PC-3 (cell line): Measurements from ENCODE around the gene ACKR2. TPM values are rescaled to one million over a fixed set of nuclear protein-coding genes. Genes with fewer than 3 reads are reported as not detected.
A peak's percentile ranks its signal among the peaks of the same experiment; 100 is the strongest.

Experiments used
- ATAC-seq: fragments of 200-7000 bp; cut with Tn5 transposase; 2 replicates; pipeline ENCODE4 v1.9.1; 2020; ENCODE audit warnings: mild to moderate bottlenecking, moderate library complexity
- BruUV-seq: library from RNA; stranded (reverse); fragments of 400-500 nt; replicated peaks from 2 replicates; lab custom pipeline; 2021; lab: Mats Ljungman, UMichigan
- CTCF ChIA-PET: fragments of 300-600 bp; sonication (Branson Sonifier 250); formaldehyde crosslinking; loops from one replicate; lab custom pipeline; 2022; ENCODE audit warnings: antibody characterized with exemption; lab: Charles Lee
- POLR2A ChIA-PET: fragments of 300-600 bp; sonication (Branson Sonifier 250); formaldehyde crosslinking; loops from one replicate; lab custom pipeline; 2022; ENCODE audit warnings: antibody characterized with exemption; ENCODE audit not compliant: unreplicated experiment; lab: Charles Lee
- DNase-seq: peaks from one replicate; pipeline ENCODE4 v3.0.0-alpha.2; 2015
- H2AFZ ChIP-seq: fragments of 300-600 bp; sonication (generic); 2 replicates; pipeline ENCODE4 v1.6.0; 2016; ENCODE audit warnings: antibody characterized with exemption, low read length
- H3F3A ChIP-seq: fragments of 300-600 bp; sonication (generic); one replicate; pipeline ENCODE4 v1.6.0; 2017; ENCODE audit warnings: antibody characterized with exemption, low read length, control low read depth, mild to moderate bottlenecking; ENCODE audit not compliant: unreplicated experiment
- H3K27ac ChIP-seq: fragments of 300-600 bp; sonication (generic); 2 replicates; pipeline ENCODE4 v1.5.1; 2016; ENCODE audit warnings: mild to moderate bottlenecking, low read length
- H3K27me3 ChIP-seq: fragments of 300-600 bp; sonication (generic); 2 replicates; pipeline ENCODE4 v1.6.1; 2016; ENCODE audit warnings: low read length, mixed read lengths
- H3K36me3 ChIP-seq: fragments of 300-600 bp; sonication (generic); 2 replicates; pipeline ENCODE4 v1.6.1; 2016; ENCODE audit warnings: low read depth, mixed run types, low read length, mixed read lengths
- H3K4me1 ChIP-seq: fragments of 300-600 bp; sonication (generic); 2 replicates; pipeline ENCODE4 v1.5.1; 2016; ENCODE audit warnings: low read length; ENCODE audit not compliant: insufficient read depth
- H3K4me2 ChIP-seq: fragments of 300-600 bp; sonication (generic); 2 replicates; pipeline ENCODE4 v1.6.0; 2016; ENCODE audit warnings: low read length
- H3K4me3 ChIP-seq: fragments of 300-600 bp; sonication (generic); 2 replicates; pipeline ENCODE4 v1.5.1; 2016; ENCODE audit warnings: mild to moderate bottlenecking, low read length, mixed read lengths
- H3K79me2 ChIP-seq: fragments of 300-600 bp; sonication (generic); 2 replicates; pipeline ENCODE4 v1.6.1; 2017; ENCODE audit warnings: low read length, mixed read lengths
- H3K9ac ChIP-seq: fragments of 300-600 bp; sonication (generic); 2 replicates; pipeline ENCODE4 v1.6.0; 2016; ENCODE audit warnings: mild to moderate bottlenecking, low read length
- H3K9me2 ChIP-seq: fragments of 300-600 bp; sonication (generic); replicated peaks from 2 replicates; pipeline ENCODE4 v1.6.1; 2016; ENCODE audit warnings: mixed run types, low read length, mixed read lengths
- H3K9me3 ChIP-seq: fragments of 300-600 bp; sonication (generic); 2 replicates; pipeline ENCODE4 v1.6.1; 2016; ENCODE audit warnings: low read length, mixed read lengths
- H4K20me1 ChIP-seq: fragments of 300-600 bp; sonication (generic); 2 replicates; pipeline ENCODE4 v1.6.1; 2016; ENCODE audit warnings: low read length, mixed read lengths
- EZH2 ChIP-seq: fragments of 300-600 bp; sonication (generic); IDR thresholded peaks from one replicate; pipeline ENCODE4 v1.6.1; 2017; ENCODE audit warnings: antibody characterized with exemption, mild to moderate bottlenecking, low read length; ENCODE audit not compliant: unreplicated experiment
- EZH2phosphoT487 ChIP-seq: fragments of 300-600 bp; sonication (generic); IDR thresholded peaks from 2 replicates; pipeline ENCODE4 v1.6.1; 2018; ENCODE audit warnings: mild to moderate bottlenecking, antibody characterized with exemption, low read length, borderline replicate concordance
- intact Hi-C: fragments of 100-400 bp; cut with micrococcal nuclease; formaldehyde crosslinking; loops from 2 replicates; pipeline ENCODE4 v1.9.0; 2023
- total RNA-seq: library from RNA; depleted of rRNA; stranded (reverse); fragments of >200 nt; gene quantifications from 2 replicates; pipeline ENCODE4 v1.2.3, GENCODE V29; 2014
- TF ChIP-seq, protein P1 (sequence below): fragments of 300-600 bp; sonication (generic); conservative IDR thresholded peaks from 2 replicates; pipeline ENCODE4 v1.5.1; 2017; ENCODE audit warnings: antibody characterized with exemption, low read depth, mild to moderate bottlenecking, low read length

ACKR2 gene
- total RNA-seq, 1 experiment from 2014 or later = 3.9 TPM

- ChIA-PET POLR2A (interaction anchor here (0.7 to 1.5 kb wide), 3 partner anchors 13 to 66 kb away, joined by 3 to 11 read pairs (median 9); no protein-coding TSS in a partner anchor), CTCF (no interaction called here)
- no peaks in the 10 kb centered on the region for H3F3A ChIP-seq
- DNase-seq (peak; percentile 38), ATAC-seq (peak; percentile 19)
- H3K27me3 ChIP-seq = no peaks in the 10 kb centered on the region
- no peak overlapping the region for H3K4me3 ChIP-seq
- intact Hi-C loops = loop anchor here (1.0 kb wide), 1 partner anchor 12 kb away; the partner anchor contains the start of gene HIGD1A
- no TSS peak for BruUV-seq
- peak overlapping the region; percentile 59 for H3K27ac ChIP-seq
- TF ChIP-seq EZH2phosphoT487 = no peak
- TF ChIP-seq, protein P1, sequence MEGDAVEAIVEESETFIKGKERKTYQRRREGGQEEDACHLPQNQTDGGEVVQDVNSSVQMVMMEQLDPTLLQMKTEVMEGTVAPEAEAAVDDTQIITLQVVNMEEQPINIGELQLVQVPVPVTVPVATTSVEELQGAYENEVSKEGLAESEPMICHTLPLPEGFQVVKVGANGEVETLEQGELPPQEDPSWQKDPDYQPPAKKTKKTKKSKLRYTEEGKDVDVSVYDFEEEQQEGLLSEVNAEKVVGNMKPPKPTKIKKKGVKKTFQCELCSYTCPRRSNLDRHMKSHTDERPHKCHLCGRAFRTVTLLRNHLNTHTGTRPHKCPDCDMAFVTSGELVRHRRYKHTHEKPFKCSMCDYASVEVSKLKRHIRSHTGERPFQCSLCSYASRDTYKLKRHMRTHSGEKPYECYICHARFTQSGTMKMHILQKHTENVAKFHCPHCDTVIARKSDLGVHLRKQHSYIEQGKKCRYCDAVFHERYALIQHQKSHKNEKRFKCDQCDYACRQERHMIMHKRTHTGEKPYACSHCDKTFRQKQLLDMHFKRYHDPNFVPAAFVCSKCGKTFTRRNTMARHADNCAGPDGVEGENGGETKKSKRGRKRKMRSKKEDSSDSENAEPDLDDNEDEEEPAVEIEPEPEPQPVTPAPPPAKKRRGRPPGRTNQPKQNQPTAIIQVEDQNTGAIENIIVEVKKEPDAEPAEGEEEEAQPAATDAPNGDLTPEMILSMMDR = no peak
- no peak for TF ChIP-seq EZH2
- H3K9me2 ChIP-seq = no peaks in the 10 kb centered on the region
- peaks cover 47% of the 10 kb centered on the region for H3K4me1 ChIP-seq
- no peak overlapping the region for H2AFZ ChIP-seq
- H3K4me2 ChIP-seq = peak overlapping the region; percentile 40
- no peaks in the 10 kb centered on the region for H3K9me3 ChIP-seq
- no peak overlapping the region for H3K9ac ChIP-seq
- H3K79me2 ChIP-seq = no peaks in the 10 kb centered on the region
- no peaks in the 10 kb centered on the region for H4K20me1 ChIP-seq
- no peaks in the 10 kb centered on the region for H3K36me3 ChIP-seq
These were observed 6.6 kb downstream of the ACKR2 start for GRCh38 chr3:42815826-42816225.

DNA sequence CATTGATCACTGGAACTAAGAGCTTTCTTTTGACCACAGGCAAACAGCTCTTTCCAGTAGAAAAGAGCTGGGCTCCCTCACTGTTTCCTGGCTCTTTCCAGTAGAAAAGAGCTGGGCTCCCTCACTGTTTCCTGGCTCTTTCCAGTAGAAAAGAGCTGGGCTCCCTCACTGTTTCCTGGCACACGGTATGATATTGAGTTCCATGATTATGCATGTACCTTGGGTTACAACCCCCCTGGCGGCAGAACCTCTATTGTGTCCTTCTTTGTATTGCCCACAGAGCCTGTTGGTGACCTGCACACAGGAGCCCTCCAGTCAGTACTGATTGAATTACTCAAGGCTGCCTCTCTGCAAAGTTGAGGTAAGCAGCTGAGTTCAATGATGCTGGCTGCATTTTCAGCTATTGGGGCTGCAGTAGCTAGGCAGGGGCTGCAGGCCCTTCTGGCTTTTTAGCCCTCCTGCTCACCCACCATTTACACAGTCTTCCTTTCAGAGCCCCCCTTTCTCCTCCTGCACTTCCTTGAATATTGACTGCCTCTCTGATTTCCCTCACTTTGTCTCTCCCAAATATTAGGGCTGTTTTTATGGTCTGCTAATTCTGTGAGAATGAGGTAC is 10.2 kb downstream of the ACKR2 start:
- Histone ChIP-seq H3K27me3 (no peaks in the 10 kb centered on the region), H3K36me3 (no peaks in the 10 kb centered on the region), H3K79me2 (no peaks in the 10 kb centered on the region), H2AFZ (no peak overlapping the region), H3K27ac (peak overlapping the region; percentile 99), H3K4me2 (peak overlapping the region; percentile 79), H3K9me3 (no peaks in the 10 kb centered on the region), H4K20me1 (no peaks in the 10 kb centered on the region), H3F3A (no peaks in the 10 kb centered on the region), H3K4me1 (peaks cover 59% of the 10 kb centered on the region), H3K9me2 (no peaks in the 10 kb centered on the region), H3K9ac (peak overlapping the region; percentile 83), H3K4me3 (peak overlapping the region; percentile 32)
- DNase-seq (peak; percentile 59), ATAC-seq (peak; percentile 21)
- TF ChIP-seq, protein P1 = no peak; the same call in 1 of the 2 replicates
- TF ChIP-seq EZH2phosphoT487 (no peak), EZH2 (no peak)
- BruUV-seq = TSS peak; percentile 82
- CTCF ChIA-PET = interaction anchor here (0.7 to 1.5 kb wide), 2 partner anchors 10 to 37 kb away, joined by 3 to 5 read pairs; no protein-coding TSS in a partner anchor
- intact Hi-C loops = no loop called here
- POLR2A ChIA-PET = interaction anchor here (0.6 to 1.4 kb wide), 4 partner anchors 10 to 25 kb away, joined by 3 to 8 read pairs (median 4); partner anchors contain the start of gene HIGD1A

GRCh38 chr3:42820746-42821051 is 11.5 kb downstream of the ACKR2 start:
- CTCF ChIA-PET = no interaction called here
- Histone ChIP-seq H3K9me2 (no peaks in the 10 kb centered on the region), H3K4me1 (peaks cover 51% of the 10 kb centered on the region), H3K27me3 (no peaks in the 10 kb centered on the region), H3F3A (no peaks in the 10 kb centered on the region), H3K9ac (peak overlapping the region; percentile 42), H4K20me1 (no peaks in the 10 kb centered on the region), H3K9me3 (no peaks in the 10 kb centered on the region), H3K4me2 (no peak overlapping the region), H2AFZ (no peak overlapping the region), H3K79me2 (no peaks in the 10 kb centered on the region), H3K4me3 (no peak overlapping the region), H3K27ac (peak overlapping the region; percentile 75), H3K36me3 (no peaks in the 10 kb centered on the region)
- POLR2A ChIA-PET = no interaction called here
- DNase-seq (no peak), ATAC-seq (no peak)
- no TSS peak for BruUV-seq
- TF ChIP-seq EZH2 (no peak), EZH2phosphoT487 (no peak)
- TF ChIP-seq, protein P1 = no peak
- intact Hi-C loops = loop anchor here (1.0 to 10.0 kb wide), 4 partner anchors 9 to 666 kb away; partner anchors contain the start of gene HIGD1A
